ENCODE measurements around the gene AGO3.

The AGO3 gene

GRCh38 chr1:36087233-36088123 is 156.6 kb downstream of the AGO3 start:
- H3K27ac ChIP-seq, result no peak overlapping the region
- no peaks in the 10 kb centered on the region for H3K9me3 ChIP-seq
- intact Hi-C loops (cut with DNase I; ENCODE audit: low total_unique reads), result no loop called here
- no peak for TF ChIP-seq CTCF (IDR thresholded peaks at IDR 0.05)
- peaks cover 0 to 48% (median 38%) of the 10 kb centered on the region in 4 donors for H3K4me1 ChIP-seq
- no peak for DNase-seq
- H3K36me3 ChIP-seq, result peaks cover 11 to 23% (median 16%) of the 10 kb centered on the region in 3 donors
- peaks cover 0 to 38% of the 10 kb centered on the region in 2 donors for H3K27me3 ChIP-seq
- no peak overlapping the region for H3K4me3 ChIP-seq

GRCh38 chr1:36088265-36088576 is 157.3 kb downstream of the AGO3 start:
- peaks cover 0 to 52% (median 41%) of the 10 kb centered on the region in 4 donors for H3K4me1 ChIP-seq
- H3K27ac ChIP-seq, result peak overlapping the region; percentile 87 to 90
- no peaks in the 10 kb centered on the region for H3K9me3 ChIP-seq
- peaks cover 19 to 30% (median 23%) of the 10 kb centered on the region in 3 donors for H3K36me3 ChIP-seq
- DNase-seq, result no peak
- peak overlapping the region; percentile 71 to 86 for H3K4me3 ChIP-seq
- H3K27me3 ChIP-seq, result peaks cover 0 to 34% of the 10 kb centered on the region in 2 donors
- intact Hi-C loops (cut with DNase I; ENCODE audit: low total_unique reads), result no loop called here
- TF ChIP-seq CTCF (IDR thresholded peaks at IDR 0.05), result no peak

- H3K4me1 ChIP-seq, result peaks cover 0 to 50% (median 41%) of the 10 kb centered on the region in 4 donors
- no peaks in the 10 kb centered on the region for H3K9me3 ChIP-seq
- peaks cover 0 to 28% of the 10 kb centered on the region in 2 donors for H3K27me3 ChIP-seq
- peaks cover 24 to 36% (median 29%) of the 10 kb centered on the region in 3 donors for H3K36me3 ChIP-seq
- H3K27ac ChIP-seq, result peak within 1 kb of the TSS; percentile 87 to 90
- intact Hi-C loops (cut with DNase I; ENCODE audit: low total_unique reads), result no loop called here
- peak; percentile 98 to 100 for TF ChIP-seq CTCF (IDR thresholded peaks at IDR 0.05)
- H3K4me3 ChIP-seq, result peak within 1 kb of the TSS; percentile 71 to 86
- DNase-seq, result peak; percentile 79 to 93
These were observed 157.9 kb downstream of the AGO3 start, which contains the start of gene ADPRS for GRCh38 chr1:36088577-36089392. ADPRS (plus strand) TSS chr1:36088892; CDS start chr1:36088905, 13 bp downstream.

GRCh38 chr1:36089393-36090121 is 158.7 kb downstream of the AGO3 start:
- intact Hi-C loops (cut with DNase I; ENCODE audit: low total_unique reads), result no loop called here
- Histone ChIP-seq H3K4me3 (peak overlapping the region; percentile 71 to 86), H3K4me1 (peaks cover 0 to 46% (median 33%) of the 10 kb centered on the region in 4 donors), H3K36me3 (peaks cover 31 to 43% (median 37%) of the 10 kb centered on the region in 3 donors), H3K27me3 (peaks cover 0 to 20% of the 10 kb centered on the region in 2 donors), H3K9me3 (no peaks in the 10 kb centered on the region), H3K27ac (peak overlapping the region; percentile 87 to 90)
- no peak for TF ChIP-seq CTCF (IDR thresholded peaks at IDR 0.05)
- DNase-seq, result peak in 1 of 2 donors; percentile 60

- DNase-seq, result peak in 1 of 2 donors; percentile 53
- intact Hi-C loops (cut with DNase I; ENCODE audit: low total_unique reads), result no loop called here
These were observed 160.2 kb downstream of the AGO3 start for GRCh38 chr1:36091141-36091540.

More at GRCh38 chr1:36091141-36091540, 160.2 kb downstream of the AGO3 start:
- Histone ChIP-seq H3K27me3 (peaks cover 0 to 7% of the 10 kb centered on the region in 2 donors), H3K27ac (no peak overlapping the region), H3K9me3 (no peaks in the 10 kb centered on the region), H3K4me3 (no peak overlapping the region), H3K4me1 (peaks cover 0 to 49% (median 32%) of the 10 kb centered on the region in 4 donors), H3K36me3 (peaks cover 31 to 56% (median 42%) of the 10 kb centered on the region in 3 donors)
- no peak for TF ChIP-seq CTCF (IDR thresholded peaks at IDR 0.05)
